HEK293T (cell line): ENCODE data around the gene FGFR3.

ENCODE experiments used
- CTBP1 ChIP-seq: fragments of 450-650 bp; IDR thresholded peaks from 2 replicates; pipeline ENCODE4 v1.6.1; 2016; ENCODE audit warnings: borderline replicate concordance
- FOXA1 ChIP-seq: fragments of 450-650 bp; IDR thresholded peaks from 2 replicates; pipeline ENCODE4 v1.6.1; 2016; ENCODE audit warnings: mild to moderate bottlenecking

DNA sequence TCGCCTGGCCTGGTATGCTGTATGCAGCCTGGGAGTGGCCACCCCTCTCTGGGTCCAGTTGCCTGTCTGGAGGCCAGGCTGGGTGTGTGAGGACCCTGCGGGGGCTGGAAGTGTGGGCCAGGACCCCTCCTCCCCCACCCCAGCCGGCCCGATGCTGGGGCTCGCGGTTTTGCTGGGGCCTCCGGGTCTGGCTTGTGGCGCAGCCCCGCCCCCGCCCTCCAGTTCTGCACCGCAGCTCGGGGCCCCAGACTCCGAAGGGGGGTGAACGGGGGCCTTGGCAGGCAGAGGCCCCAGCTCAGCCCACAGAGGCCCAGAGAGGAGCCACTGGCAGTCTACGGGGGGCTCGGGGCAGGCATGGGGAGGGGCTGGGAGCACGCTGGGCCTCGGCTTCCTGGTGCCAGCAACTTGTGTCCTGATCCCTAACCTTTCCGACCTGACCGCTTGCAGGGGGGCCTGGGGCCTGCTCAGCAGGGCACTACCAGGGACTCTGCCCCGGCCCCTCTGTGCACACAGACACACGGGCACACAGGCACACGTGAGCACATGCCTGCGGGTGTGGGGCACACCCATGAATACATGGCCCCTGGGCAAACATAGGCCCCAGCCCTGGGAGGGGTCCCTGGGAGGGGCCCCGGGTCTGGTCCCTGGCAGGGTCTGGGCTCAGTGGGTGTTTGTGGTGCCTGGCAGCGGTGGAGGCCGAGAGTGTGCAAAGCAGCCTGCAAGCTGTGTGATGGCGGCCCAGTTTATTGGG lies 21.4 kb upstream of the FGFR3 start:
- TF ChIP-seq CTBP1 = no peak
- no peak for TF ChIP-seq FOXA1
